ENCODE measurements around the gene B3GNT3.

DNA sequence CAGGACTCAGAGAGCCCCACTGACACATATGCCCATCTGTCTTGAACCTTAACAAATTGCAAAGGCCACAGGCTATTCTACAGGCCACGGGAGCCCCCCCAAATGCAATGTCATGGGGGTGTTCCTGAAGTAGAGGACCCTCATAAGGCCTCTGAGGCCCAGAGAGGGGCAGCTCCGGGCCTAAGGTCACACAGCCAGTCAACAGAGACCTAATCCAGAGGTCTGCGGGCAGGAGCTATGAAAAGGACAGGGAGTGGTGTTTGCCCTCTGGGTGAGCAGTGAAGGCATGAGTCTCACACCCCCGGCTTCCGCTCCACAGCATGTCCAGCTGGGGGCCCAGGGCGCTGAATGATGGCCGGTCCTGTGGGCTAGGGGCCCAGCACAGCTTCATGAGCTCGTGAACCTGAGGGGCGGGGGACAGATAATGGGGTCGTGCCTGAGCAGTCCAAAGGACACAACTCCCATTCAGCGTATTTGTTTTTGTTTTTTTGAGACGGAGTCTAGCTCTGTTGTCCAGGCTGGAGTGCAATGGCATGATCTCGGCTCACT is 31.6 kb downstream of the B3GNT3 start:
- no peak for TF ChIP-seq EZH2 (IDR thresholded peaks at IDR 0.05)
- TF ChIP-seq, protein P1, sequence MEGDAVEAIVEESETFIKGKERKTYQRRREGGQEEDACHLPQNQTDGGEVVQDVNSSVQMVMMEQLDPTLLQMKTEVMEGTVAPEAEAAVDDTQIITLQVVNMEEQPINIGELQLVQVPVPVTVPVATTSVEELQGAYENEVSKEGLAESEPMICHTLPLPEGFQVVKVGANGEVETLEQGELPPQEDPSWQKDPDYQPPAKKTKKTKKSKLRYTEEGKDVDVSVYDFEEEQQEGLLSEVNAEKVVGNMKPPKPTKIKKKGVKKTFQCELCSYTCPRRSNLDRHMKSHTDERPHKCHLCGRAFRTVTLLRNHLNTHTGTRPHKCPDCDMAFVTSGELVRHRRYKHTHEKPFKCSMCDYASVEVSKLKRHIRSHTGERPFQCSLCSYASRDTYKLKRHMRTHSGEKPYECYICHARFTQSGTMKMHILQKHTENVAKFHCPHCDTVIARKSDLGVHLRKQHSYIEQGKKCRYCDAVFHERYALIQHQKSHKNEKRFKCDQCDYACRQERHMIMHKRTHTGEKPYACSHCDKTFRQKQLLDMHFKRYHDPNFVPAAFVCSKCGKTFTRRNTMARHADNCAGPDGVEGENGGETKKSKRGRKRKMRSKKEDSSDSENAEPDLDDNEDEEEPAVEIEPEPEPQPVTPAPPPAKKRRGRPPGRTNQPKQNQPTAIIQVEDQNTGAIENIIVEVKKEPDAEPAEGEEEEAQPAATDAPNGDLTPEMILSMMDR (IDR thresholded peaks at IDR 0.05) = no peak
- TF ChIP-seq EZH2phosphoT487 (IDR thresholded peaks at IDR 0.05) = no peak

Measured in neural progenitor cell (in vitro differentiated cells).